ENCODE results near the gene CNTN5. TPM values are rescaled to one million over a fixed set of nuclear protein-coding genes. Genes with fewer than 3 reads are reported as not detected.

Gene CNTN5
- total RNA-seq, 1 experiment from 2014 or later, result not detected

DNA sequence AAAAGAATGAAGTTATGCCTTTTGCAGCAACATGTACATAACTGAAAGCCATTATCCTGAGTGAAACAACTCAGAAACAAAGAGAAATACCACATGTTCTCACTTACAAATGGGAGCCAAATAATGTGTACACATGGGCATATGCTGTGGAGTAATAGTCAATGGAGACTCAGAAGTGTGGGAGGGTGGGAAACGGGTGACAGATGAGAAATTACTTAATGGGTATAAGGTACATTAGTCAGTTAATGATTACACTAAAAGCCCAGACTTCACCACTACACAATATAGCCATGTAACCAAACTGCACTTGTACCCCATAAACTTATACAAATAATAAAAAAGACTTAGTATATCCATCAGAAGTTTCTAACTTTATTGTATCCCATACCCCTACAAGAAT lies 992.3 kb downstream of the CNTN5 start:
- no peak overlapping the region for H3K4me3 Mint-ChIP-seq (ENCODE audit: unreplicated experiment)
- H3K27ac Mint-ChIP-seq (ENCODE audit: low read depth, unreplicated experiment), result no peak overlapping the region
- TF ChIP-seq, protein P1, sequence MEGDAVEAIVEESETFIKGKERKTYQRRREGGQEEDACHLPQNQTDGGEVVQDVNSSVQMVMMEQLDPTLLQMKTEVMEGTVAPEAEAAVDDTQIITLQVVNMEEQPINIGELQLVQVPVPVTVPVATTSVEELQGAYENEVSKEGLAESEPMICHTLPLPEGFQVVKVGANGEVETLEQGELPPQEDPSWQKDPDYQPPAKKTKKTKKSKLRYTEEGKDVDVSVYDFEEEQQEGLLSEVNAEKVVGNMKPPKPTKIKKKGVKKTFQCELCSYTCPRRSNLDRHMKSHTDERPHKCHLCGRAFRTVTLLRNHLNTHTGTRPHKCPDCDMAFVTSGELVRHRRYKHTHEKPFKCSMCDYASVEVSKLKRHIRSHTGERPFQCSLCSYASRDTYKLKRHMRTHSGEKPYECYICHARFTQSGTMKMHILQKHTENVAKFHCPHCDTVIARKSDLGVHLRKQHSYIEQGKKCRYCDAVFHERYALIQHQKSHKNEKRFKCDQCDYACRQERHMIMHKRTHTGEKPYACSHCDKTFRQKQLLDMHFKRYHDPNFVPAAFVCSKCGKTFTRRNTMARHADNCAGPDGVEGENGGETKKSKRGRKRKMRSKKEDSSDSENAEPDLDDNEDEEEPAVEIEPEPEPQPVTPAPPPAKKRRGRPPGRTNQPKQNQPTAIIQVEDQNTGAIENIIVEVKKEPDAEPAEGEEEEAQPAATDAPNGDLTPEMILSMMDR (IDR thresholded peaks at IDR 0.05; ENCODE audit: unreplicated experiment), result no peak
- ChIA-PET POLR2A (no interaction called here), CTCF (no interaction called here)
- no peaks in the 10 kb centered on the region for H3K4me1 Mint-ChIP-seq (ENCODE audit: insufficient read depth, unreplicated experiment)
- DNase-seq (ENCODE audit: unreplicated experiment), result no peak
- peaks cover 10% of the 10 kb centered on the region for H3K9me3 Mint-ChIP-seq (ENCODE audit: unreplicated experiment)
- no peaks in the 10 kb centered on the region for H3K36me3 Mint-ChIP-seq (ENCODE audit: insufficient read depth, unreplicated experiment)
- H3K27me3 Mint-ChIP-seq (ENCODE audit: insufficient read depth, unreplicated experiment), result peaks cover 12% of the 10 kb centered on the region
- no TSS peak for BruUV-seq (replicated peaks)
- intact Hi-C loops (cut with micrococcal nuclease), result no loop called here

DNA sequence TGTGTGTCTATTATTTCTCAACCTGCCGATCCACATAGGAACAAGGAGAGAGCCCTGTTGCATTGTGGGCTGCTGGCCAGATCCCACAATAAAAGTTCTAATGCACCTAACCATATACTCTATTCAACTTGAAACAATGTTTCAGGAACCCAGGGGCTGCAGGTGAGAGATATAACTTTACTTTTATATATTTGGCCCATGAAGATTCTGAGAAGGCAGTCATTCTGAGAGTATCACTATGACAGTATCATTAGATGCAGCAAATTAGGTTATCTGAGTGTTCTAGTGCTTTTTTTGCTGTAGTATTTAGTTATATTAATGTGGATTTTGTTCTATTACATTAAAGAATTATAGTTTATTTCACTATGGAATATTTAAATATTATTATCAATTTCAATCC lies 1011.2 kb downstream of the CNTN5 start:
- POLR2A ChIA-PET, result no interaction called here
- TF ChIP-seq, protein P1 (IDR thresholded peaks at IDR 0.05; ENCODE audit: unreplicated experiment), result no peak
- Mint-ChIP-seq H3K9me3 (ENCODE audit: unreplicated experiment) (peaks cover 8% of the 10 kb centered on the region), H3K4me1 (ENCODE audit: insufficient read depth, unreplicated experiment) (no peaks in the 10 kb centered on the region), H3K36me3 (ENCODE audit: insufficient read depth, unreplicated experiment) (no peaks in the 10 kb centered on the region), H3K27ac (ENCODE audit: low read depth, unreplicated experiment) (no peak overlapping the region), H3K4me3 (ENCODE audit: unreplicated experiment) (no peak overlapping the region), H3K27me3 (ENCODE audit: insufficient read depth, unreplicated experiment) (no peaks in the 10 kb centered on the region)
- DNase-seq (ENCODE audit: unreplicated experiment), result no peak
- CTCF ChIA-PET, result interaction anchor here (0.6 kb wide), 2 partner anchors 293 to 436 kb away, joined by 3 to 4 read pairs; no protein-coding TSS in a partner anchor
- intact Hi-C loops (cut with micrococcal nuclease), result no loop called here
- BruUV-seq (replicated peaks), result no TSS peak

GRCh38 chr11:100061006-100061405 lies 1040.3 kb downstream of the CNTN5 start:
- no peak for DNase-seq (ENCODE audit: unreplicated experiment)
- no peaks in the 10 kb centered on the region for H3K36me3 Mint-ChIP-seq (ENCODE audit: insufficient read depth, unreplicated experiment)
- no TSS peak for BruUV-seq (replicated peaks)

GRCh38 chr11:100066399-100066798 lies 1045.7 kb downstream of the CNTN5 start:
- DNase-seq (ENCODE audit: unreplicated experiment), result no peak
- intact Hi-C loops (cut with micrococcal nuclease), result no loop called here
- H3K36me3 Mint-ChIP-seq (ENCODE audit: insufficient read depth, unreplicated experiment), result no peaks in the 10 kb centered on the region
- TF ChIP-seq, protein P1 (IDR thresholded peaks at IDR 0.05; ENCODE audit: unreplicated experiment), result no peak
- BruUV-seq (replicated peaks), result no TSS peak
- H3K4me1 Mint-ChIP-seq (ENCODE audit: insufficient read depth, unreplicated experiment), result no peaks in the 10 kb centered on the region
- H3K9me3 Mint-ChIP-seq (ENCODE audit: unreplicated experiment), result no peaks in the 10 kb centered on the region
- CTCF ChIA-PET, result no interaction called here
- H3K27me3 Mint-ChIP-seq (ENCODE audit: insufficient read depth, unreplicated experiment), result peaks cover 12% of the 10 kb centered on the region
- no peak overlapping the region for H3K4me3 Mint-ChIP-seq (ENCODE audit: unreplicated experiment)
- no peak overlapping the region for H3K27ac Mint-ChIP-seq (ENCODE audit: low read depth, unreplicated experiment)
- POLR2A ChIA-PET, result interaction anchor here (1.3 kb wide), 1 partner anchor 857 kb away, joined by 3 read pairs; no protein-coding TSS in a partner anchor

More at GRCh38 chr11:100061006-100061405, 1040.3 kb downstream of the CNTN5 start:
- TF ChIP-seq, protein P1 (IDR thresholded peaks at IDR 0.05; ENCODE audit: unreplicated experiment), result no peak
- H3K4me3 Mint-ChIP-seq (ENCODE audit: unreplicated experiment), result no peak overlapping the region
- H3K4me1 Mint-ChIP-seq (ENCODE audit: insufficient read depth, unreplicated experiment), result no peaks in the 10 kb centered on the region
- intact Hi-C loops (cut with micrococcal nuclease), result no loop called here
- peaks cover under 1% of the 10 kb centered on the region for H3K9me3 Mint-ChIP-seq (ENCODE audit: unreplicated experiment)
- CTCF ChIA-PET, result interaction anchor here (0.9 kb wide), 1 partner anchor 10 kb away, joined by 4 read pairs; no protein-coding TSS in a partner anchor
- POLR2A ChIA-PET, result no interaction called here
- peaks cover 13% of the 10 kb centered on the region for H3K27me3 Mint-ChIP-seq (ENCODE audit: insufficient read depth, unreplicated experiment)
- H3K27ac Mint-ChIP-seq (ENCODE audit: low read depth, unreplicated experiment), result no peak overlapping the region

All from MCF 10A (cell line).